Liver (tissue), 9 donors: ENCODE data around the gene DYSF. TPM values are rescaled to one million over a fixed set of nuclear protein-coding genes. Genes with fewer than 3 reads are reported as not detected.

Source experiments
- DNase-seq: peaks from one replicate; pipeline ENCODE4 v3.0.0-alpha.2; 2017; ENCODE audit warnings: low spot score
- H3K27ac ChIP-seq, 2 donors: one replicate each; pipeline ENCODE4 v1.7.0; 2013; ENCODE audit warnings: inconsistent platforms in 2 of 2, low read length in 2 of 2, control low read depth in 1 of 2, low read depth in 1 of 2, mild to moderate bottlenecking in 1 of 2
- H3K27me3 ChIP-seq, 4 donors: one replicate each; pipeline versions ENCODE4 v1.6.1 to v1.7.0; 2013; ENCODE audit warnings: low read length in 3 of 4, inconsistent platforms in 1 of 4, mild to moderate bottlenecking in 1 of 4, moderate library complexity in 1 of 4; ENCODE audit not compliant: control insufficient read depth in 4 of 4, insufficient read depth in 4 of 4
- H3K36me3 ChIP-seq, 4 donors: one replicate each; pipeline versions ENCODE4 v1.6.1 to v1.7.0; 2013; ENCODE audit warnings: low read length in 3 of 4, mild to moderate bottlenecking in 3 of 4, low read depth in 1 of 4, moderate library complexity in 1 of 4; ENCODE audit not compliant: control insufficient read depth in 4 of 4, insufficient read depth in 3 of 4
- H3K4me1 ChIP-seq, 4 donors: one replicate each; pipeline versions ENCODE4 v1.6.1 to v1.7.0; 2013; ENCODE audit warnings: low read length in 3 of 4, mild to moderate bottlenecking in 3 of 4, moderate library complexity in 1 of 4; ENCODE audit not compliant: control insufficient read depth in 4 of 4, insufficient read depth in 4 of 4
- H3K4me3 ChIP-seq, 3 donors: one replicate each; pipeline versions ENCODE4 v1.6.1 to v1.7.0; 2013; ENCODE audit warnings: low read length in 3 of 3, control low read depth in 1 of 3, low read depth in 1 of 3, mild to moderate bottlenecking in 1 of 3
- H3K9ac ChIP-seq, 2 donors: one replicate each; pipeline ENCODE4 v1.7.0; 2013; ENCODE audit warnings: low read length in 2 of 2, mild to moderate bottlenecking in 2 of 2, moderate library complexity in 2 of 2, control low read depth in 1 of 2, low read depth in 1 of 2
- H3K9me3 ChIP-seq, 4 donors: one replicate each; pipeline versions ENCODE4 v1.6.1 to v1.7.0; 2013; ENCODE audit warnings: low read length in 3 of 4; ENCODE audit not compliant: control insufficient read depth in 4 of 4
- EGR1 ChIP-seq, 2 donors: IDR thresholded peaks; 2 replicates each; pipeline ENCODE4 v1.6.1; 2016 to 2018; ENCODE audit warnings: antibody characterized with exemption in 2 of 2, low read depth in 2 of 2
- FOXA2 ChIP-seq: IDR thresholded peaks from 2 replicates; pipeline ENCODE4 v1.6.1; 2016; ENCODE audit warnings: antibody characterized with exemption
- HNF4A ChIP-seq, 2 donors: conservative IDR thresholded peaks; 2 replicates each; pipeline ENCODE4 v1.6.1; 2016; ENCODE audit warnings: antibody characterized with exemption in 2 of 2, mild to moderate bottlenecking in 2 of 2
- HNF4G ChIP-seq: IDR thresholded peaks from 2 replicates; pipeline ENCODE4 v1.6.1; 2016; ENCODE audit warnings: antibody characterized with exemption
- JUND ChIP-seq, 2 donors: IDR thresholded peaks; 2 replicates each; pipeline ENCODE4 v1.6.1; 2016; ENCODE audit warnings: antibody characterized with exemption in 2 of 2
- NR2F2 ChIP-seq: IDR thresholded peaks from 2 replicates; pipeline ENCODE4 v1.6.1; 2016; ENCODE audit warnings: antibody characterized with exemption
- RAD21 ChIP-seq, 2 donors: IDR thresholded peaks; 2 replicates each; pipeline ENCODE4 v1.6.1; 2016; ENCODE audit warnings: antibody characterized with exemption in 2 of 2, mild to moderate bottlenecking in 2 of 2
- SP1 ChIP-seq: IDR thresholded peaks from 2 replicates; pipeline ENCODE4 v1.6.1; 2018; ENCODE audit warnings: antibody characterized with exemption, mild to moderate bottlenecking
- YY1 ChIP-seq: IDR thresholded peaks from 2 replicates; pipeline ENCODE4 v1.6.1; 2016; ENCODE audit warnings: antibody characterized with exemption, mild to moderate bottlenecking
- WGBS: extraction: QIAGEN DNeasy Blood & Tissue Kit; methylation state at CpG from one replicate; pipeline ENCODE4 v1.1.7; 2013; 5-methylcytosine and 5-hydroxymethylcytosine counted together
- polyA plus RNA-seq, 2 donors: library from polyadenylated mRNA; stranded (reverse) in 1 of 2; unstranded in 1 of 2; fragments of 200-250 nt in 1 of 2; fragments of >200 nt in 1 of 2; fragmentation: Nextera tagmentation in 1 of 2; extraction: Ambion mirVana in 1 of 2; gene quantifications; one replicate each; pipeline versions ENCODE4 v1.2.1 to v1.2.3, GENCODE V29; 2013 to 2015
- total RNA-seq, 2 donors: library from RNA; depleted of rRNA; stranded (reverse); fragments of >200 nt; gene quantifications; one replicate each; pipeline ENCODE4 v1.2.3, GENCODE V29; 2014
- TF ChIP-seq, protein P1 (sequence below): IDR thresholded peaks from 2 replicates; pipeline ENCODE4 v1.6.1; 2016; ENCODE audit warnings: antibody characterized with exemption
- TF ChIP-seq, protein P2 (sequence below): fragments of 150-350 bp; IDR thresholded peaks from 2 replicates; pipeline ENCODE4 v1.5.1; 2017; ENCODE audit warnings: improper control_type of control experiment, low read depth, low read length; ENCODE audit not compliant: missing input control
- TF ChIP-seq, protein P3 (sequence below): IDR thresholded peaks from 2 replicates; pipeline ENCODE4 v1.6.1; 2016; ENCODE audit warnings: antibody characterized with exemption
- TF ChIP-seq, protein P4 (sequence below): IDR thresholded peaks from 2 replicates; pipeline ENCODE4 v1.6.1; 2016; ENCODE audit warnings: antibody characterized with exemption
- TF ChIP-seq, protein P5 (sequence below): IDR thresholded peaks from 2 replicates; pipeline ENCODE4 v1.6.1; 2016; ENCODE audit warnings: antibody characterized with exemption, mild to moderate bottlenecking
- donor health status: healthy.
- donor health status: healthy.
- donor health status: healthy.
- donor health status: healthy.
- donor health status: healthy.

The DYSF gene
- total and polyA plus RNA-seq, 4 donors = 8.5 to 20.8 (median 13.6) TPM

DNA sequence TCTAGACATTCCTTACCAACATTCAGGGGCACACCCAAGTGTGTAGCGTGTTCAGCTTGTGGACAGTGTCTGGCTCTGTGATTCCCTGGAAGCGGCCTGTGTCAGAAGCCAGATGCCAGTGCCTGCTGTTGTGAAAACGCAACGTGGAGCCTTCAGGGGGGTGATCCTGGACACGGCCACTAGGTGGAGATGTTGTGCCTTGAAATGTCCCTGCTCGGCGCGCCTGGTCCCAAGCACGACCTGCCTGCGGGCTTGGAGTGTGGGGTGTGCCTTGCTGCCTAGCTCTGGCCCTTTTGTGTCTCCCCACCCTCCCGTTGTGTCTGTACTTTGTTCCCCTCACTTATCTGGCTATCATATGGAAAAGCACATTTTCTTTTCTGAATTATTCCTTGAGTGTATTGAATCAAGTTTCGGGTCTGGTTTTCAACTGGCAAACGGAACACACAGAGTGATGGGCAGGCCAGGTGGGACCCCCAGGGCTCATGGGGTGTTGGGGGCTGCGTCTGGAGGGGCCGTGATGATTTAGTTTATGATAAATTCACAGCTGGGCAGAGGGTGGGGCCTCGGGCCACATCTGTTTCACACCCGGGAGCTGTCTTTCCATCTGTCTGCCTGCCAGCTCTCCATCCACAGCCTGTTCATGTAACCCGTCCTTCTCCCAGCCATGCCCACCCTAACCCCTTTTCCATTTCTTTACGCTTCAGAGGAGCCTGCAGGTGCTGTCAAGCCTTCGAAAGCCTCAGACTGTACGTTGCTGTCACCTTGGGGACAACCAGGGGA is 95.5 kb downstream of the DYSF start:
- no peaks in the 10 kb centered on the region for H3K27me3 ChIP-seq
- WGBS = 52% methylated on average over 21 of the region's 21 CpGs
- no peak overlapping the region for H3K9ac ChIP-seq
- no peak overlapping the region for H3K27ac ChIP-seq
- peaks cover 0 to 2% (median under 1%) of the 10 kb centered on the region in 4 donors for H3K4me1 ChIP-seq
- no peak overlapping the region for H3K4me3 ChIP-seq
- DNase-seq = peak; percentile 75
- no peaks in the 10 kb centered on the region for H3K36me3 ChIP-seq
- no peaks in the 10 kb centered on the region for H3K9me3 ChIP-seq
- TF ChIP-seq NR2F2 (no peak), SP1 (no peak), JUND (IDR thresholded peaks at IDR 0.05) (no peak), FOXA2 (no peak), EGR1 (IDR thresholded peaks at IDR 0.05; ENCODE audit: low read depth in 2 of 2) (no peak), RAD21 (IDR thresholded peaks at IDR 0.05) (peak; percentile 95 to 97), HNF4A (conservative IDR thresholded peaks at IDR 0.05) (no peak), YY1 (no peak), HNF4G (no peak)
- TF ChIP-seq, protein P1, sequence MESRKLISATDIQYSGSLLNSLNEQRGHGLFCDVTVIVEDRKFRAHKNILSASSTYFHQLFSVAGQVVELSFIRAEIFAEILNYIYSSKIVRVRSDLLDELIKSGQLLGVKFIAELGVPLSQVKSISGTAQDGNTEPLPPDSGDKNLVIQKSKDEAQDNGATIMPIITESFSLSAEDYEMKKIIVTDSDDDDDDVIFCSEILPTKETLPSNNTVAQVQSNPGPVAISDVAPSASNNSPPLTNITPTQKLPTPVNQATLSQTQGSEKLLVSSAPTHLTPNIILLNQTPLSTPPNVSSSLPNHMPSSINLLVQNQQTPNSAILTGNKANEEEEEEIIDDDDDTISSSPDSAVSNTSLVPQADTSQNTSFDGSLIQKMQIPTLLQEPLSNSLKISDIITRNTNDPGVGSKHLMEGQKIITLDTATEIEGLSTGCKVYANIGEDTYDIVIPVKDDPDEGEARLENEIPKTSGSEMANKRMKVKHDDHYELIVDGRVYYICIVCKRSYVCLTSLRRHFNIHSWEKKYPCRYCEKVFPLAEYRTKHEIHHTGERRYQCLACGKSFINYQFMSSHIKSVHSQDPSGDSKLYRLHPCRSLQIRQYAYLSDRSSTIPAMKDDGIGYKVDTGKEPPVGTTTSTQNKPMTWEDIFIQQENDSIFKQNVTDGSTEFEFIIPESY = no peak
- TF ChIP-seq, protein P2, sequence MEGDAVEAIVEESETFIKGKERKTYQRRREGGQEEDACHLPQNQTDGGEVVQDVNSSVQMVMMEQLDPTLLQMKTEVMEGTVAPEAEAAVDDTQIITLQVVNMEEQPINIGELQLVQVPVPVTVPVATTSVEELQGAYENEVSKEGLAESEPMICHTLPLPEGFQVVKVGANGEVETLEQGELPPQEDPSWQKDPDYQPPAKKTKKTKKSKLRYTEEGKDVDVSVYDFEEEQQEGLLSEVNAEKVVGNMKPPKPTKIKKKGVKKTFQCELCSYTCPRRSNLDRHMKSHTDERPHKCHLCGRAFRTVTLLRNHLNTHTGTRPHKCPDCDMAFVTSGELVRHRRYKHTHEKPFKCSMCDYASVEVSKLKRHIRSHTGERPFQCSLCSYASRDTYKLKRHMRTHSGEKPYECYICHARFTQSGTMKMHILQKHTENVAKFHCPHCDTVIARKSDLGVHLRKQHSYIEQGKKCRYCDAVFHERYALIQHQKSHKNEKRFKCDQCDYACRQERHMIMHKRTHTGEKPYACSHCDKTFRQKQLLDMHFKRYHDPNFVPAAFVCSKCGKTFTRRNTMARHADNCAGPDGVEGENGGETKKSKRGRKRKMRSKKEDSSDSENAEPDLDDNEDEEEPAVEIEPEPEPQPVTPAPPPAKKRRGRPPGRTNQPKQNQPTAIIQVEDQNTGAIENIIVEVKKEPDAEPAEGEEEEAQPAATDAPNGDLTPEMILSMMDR = peak; percentile 88
- TF ChIP-seq, protein P3, sequence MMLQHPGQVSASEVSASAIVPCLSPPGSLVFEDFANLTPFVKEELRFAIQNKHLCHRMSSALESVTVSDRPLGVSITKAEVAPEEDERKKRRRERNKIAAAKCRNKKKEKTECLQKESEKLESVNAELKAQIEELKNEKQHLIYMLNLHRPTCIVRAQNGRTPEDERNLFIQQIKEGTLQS = no peak
- TF ChIP-seq, protein P4, sequence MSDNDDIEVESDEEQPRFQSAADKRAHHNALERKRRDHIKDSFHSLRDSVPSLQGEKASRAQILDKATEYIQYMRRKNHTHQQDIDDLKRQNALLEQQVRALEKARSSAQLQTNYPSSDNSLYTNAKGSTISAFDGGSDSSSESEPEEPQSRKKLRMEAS = no peak
- TF ChIP-seq, protein P5, sequence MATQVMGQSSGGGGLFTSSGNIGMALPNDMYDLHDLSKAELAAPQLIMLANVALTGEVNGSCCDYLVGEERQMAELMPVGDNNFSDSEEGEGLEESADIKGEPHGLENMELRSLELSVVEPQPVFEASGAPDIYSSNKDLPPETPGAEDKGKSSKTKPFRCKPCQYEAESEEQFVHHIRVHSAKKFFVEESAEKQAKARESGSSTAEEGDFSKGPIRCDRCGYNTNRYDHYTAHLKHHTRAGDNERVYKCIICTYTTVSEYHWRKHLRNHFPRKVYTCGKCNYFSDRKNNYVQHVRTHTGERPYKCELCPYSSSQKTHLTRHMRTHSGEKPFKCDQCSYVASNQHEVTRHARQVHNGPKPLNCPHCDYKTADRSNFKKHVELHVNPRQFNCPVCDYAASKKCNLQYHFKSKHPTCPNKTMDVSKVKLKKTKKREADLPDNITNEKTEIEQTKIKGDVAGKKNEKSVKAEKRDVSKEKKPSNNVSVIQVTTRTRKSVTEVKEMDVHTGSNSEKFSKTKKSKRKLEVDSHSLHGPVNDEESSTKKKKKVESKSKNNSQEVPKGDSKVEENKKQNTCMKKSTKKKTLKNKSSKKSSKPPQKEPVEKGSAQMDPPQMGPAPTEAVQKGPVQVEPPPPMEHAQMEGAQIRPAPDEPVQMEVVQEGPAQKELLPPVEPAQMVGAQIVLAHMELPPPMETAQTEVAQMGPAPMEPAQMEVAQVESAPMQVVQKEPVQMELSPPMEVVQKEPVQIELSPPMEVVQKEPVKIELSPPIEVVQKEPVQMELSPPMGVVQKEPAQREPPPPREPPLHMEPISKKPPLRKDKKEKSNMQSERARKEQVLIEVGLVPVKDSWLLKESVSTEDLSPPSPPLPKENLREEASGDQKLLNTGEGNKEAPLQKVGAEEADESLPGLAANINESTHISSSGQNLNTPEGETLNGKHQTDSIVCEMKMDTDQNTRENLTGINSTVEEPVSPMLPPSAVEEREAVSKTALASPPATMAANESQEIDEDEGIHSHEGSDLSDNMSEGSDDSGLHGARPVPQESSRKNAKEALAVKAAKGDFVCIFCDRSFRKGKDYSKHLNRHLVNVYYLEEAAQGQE = no peak
